CD4-positive, alpha-beta T cell (primary cell): ENCODE measurements around the gene FAM124B. TPM values are rescaled to one million over a fixed set of nuclear protein-coding genes. Genes with fewer than 3 reads are reported as not detected.

Source experiments
- ATAC-seq: fragments of 200-7000 bp; cut with Tn5 transposase; one replicate; pipeline ENCODE4 v1.10.0; 2022; ENCODE audit warnings: mild to moderate bottlenecking; ENCODE audit not compliant: poor library complexity
- CTCF ChIA-PET: fragments of 350-600 bp; sonication (Branson Sonifier 250); formaldehyde crosslinking; loops from one replicate; lab custom pipeline; 2021; ENCODE audit warnings: antibody characterized with exemption, inconsistent platforms; lab: Charles Lee
- POLR2A ChIA-PET: fragments of 350-600 bp; sonication (Branson Sonifier 250); formaldehyde crosslinking; loops from one replicate; lab custom pipeline; 2021; ENCODE audit warnings: antibody characterized with exemption, inconsistent platforms; lab: Charles Lee
- DNase-seq, 14 experiments: peaks; one replicate each; pipeline ENCODE4 v3.0.0-alpha.2; 2013 to 2020; ENCODE audit warnings: mixed read lengths in 2 of 14
- H3K27ac ChIP-seq, 2 donors: one replicate each; pipeline versions ENCODE4 v1.5.1 to v1.7.0; 2013; ENCODE audit warnings: low read length in 2 of 2, low read depth in 1 of 2, mild to moderate bottlenecking in 1 of 2
- H3K27me3 ChIP-seq, 2 experiments: 1 replicate in 1 of 2; 2 replicates in 1 of 2; pipeline versions ENCODE4 v1.6.1 to v1.7.0; 2013; ENCODE audit warnings: low read length in 2 of 2, control low read depth in 1 of 2, mild to moderate bottlenecking in 1 of 2, moderate library complexity in 1 of 2; ENCODE audit not compliant: insufficient read depth in 2 of 2, control insufficient read depth in 1 of 2
- H3K36me3 ChIP-seq: one replicate; pipeline ENCODE4 v1.6.1; 2013; ENCODE audit warnings: low read length, control low read depth; ENCODE audit not compliant: insufficient read depth
- H3K4me1 ChIP-seq: one replicate; pipeline ENCODE4 v1.6.1; 2013; ENCODE audit warnings: low read length, control low read depth; ENCODE audit not compliant: insufficient read depth
- H3K4me3 ChIP-seq: one replicate; pipeline ENCODE4 v1.5.1; 2013; ENCODE audit warnings: mild to moderate bottlenecking, low read length, moderate library complexity
- H3K9me3 ChIP-seq, 2 experiments: 1 replicate in 1 of 2; 2 replicates in 1 of 2; pipeline versions ENCODE4 v1.6.1 to v1.7.0; 2013; ENCODE audit warnings: low read length in 2 of 2, mild to moderate bottlenecking in 2 of 2, control low read depth in 1 of 2, moderate library complexity in 1 of 2; ENCODE audit not compliant: control insufficient read depth in 1 of 2, insufficient read depth in 1 of 2
- H3K27ac Mint-ChIP-seq: one replicate; pipeline ENCODE4 v1.8.0; 2020; ENCODE audit warnings: mixed read lengths
- H3K27me3 Mint-ChIP-seq: one replicate; pipeline ENCODE4 v1.8.0; 2021; ENCODE audit warnings: mixed read lengths
- H3K36me3 Mint-ChIP-seq: one replicate; pipeline ENCODE4 v1.8.0; 2021; ENCODE audit warnings: low read depth, mixed read lengths
- H3K4me1 Mint-ChIP-seq: one replicate; pipeline ENCODE4 v1.8.0; 2021; ENCODE audit warnings: low read depth, mixed read lengths
- H3K4me3 Mint-ChIP-seq: one replicate; pipeline ENCODE4 v1.8.0; 2020; ENCODE audit warnings: mild to moderate bottlenecking, mixed read lengths
- H3K9me3 Mint-ChIP-seq: one replicate; pipeline ENCODE4 v1.8.0; 2020; ENCODE audit warnings: mixed read lengths
- CTCF ChIP-seq: fragments of 200-600 bp; IDR thresholded peaks from one replicate; pipeline ENCODE4 v1.8.0; 2022; ENCODE audit warnings: antibody characterized with exemption, mild to moderate bottlenecking
- intact Hi-C, 2 experiments: fragments of 100-400 bp; cut with DNase I in 1 of 2; cut with micrococcal nuclease in 1 of 2; formaldehyde crosslinking; loops; one replicate each; pipeline versions ENCODE4 v1.15.1 to v1.9.0; 2023 to 2025; cut with DNase I, micrococcal nuclease
- total RNA-seq, 174 experiments: library from RNA in 2 of 174; stranded (reverse) in 2 of 174; gene quantifications; one replicate each; pipeline ENCODE4 v1.2.3 and lab custom pipeline; 2021 to 2026

The FAM124B gene
- total RNA-seq, 2 experiments from 2014 or later: 1.1 to 1.3 TPM

GRCh38 chr2:224395620-224396390 is 6.1 kb downstream of the FAM124B start:
- H3K27ac Mint-ChIP-seq: no peak overlapping the region
- no peak overlapping the region for H3K4me3 ChIP-seq
- no peaks in the 10 kb centered on the region for H3K4me1 ChIP-seq
- intact Hi-C loops: no loop called here
- H3K36me3 Mint-ChIP-seq: no peaks in the 10 kb centered on the region
- ChIA-PET POLR2A (no interaction called here), CTCF (no interaction called here)
- peaks cover 3% of the 10 kb centered on the region for H3K4me1 Mint-ChIP-seq
- H3K27me3 ChIP-seq: no peaks in the 10 kb centered on the region
- H3K4me3 Mint-ChIP-seq: no peak overlapping the region
- no peak overlapping the region for H3K27ac ChIP-seq
- H3K36me3 ChIP-seq: no peaks in the 10 kb centered on the region
- H3K9me3 Mint-ChIP-seq: no peaks in the 10 kb centered on the region
- no peaks in the 10 kb centered on the region for H3K9me3 ChIP-seq
- no peaks in the 10 kb centered on the region for H3K27me3 Mint-ChIP-seq
- TF ChIP-seq CTCF: no peak
- DNase-seq: no peak
- no peak for ATAC-seq

- ATAC-seq (no peak), DNase-seq (no peak)
- Mint-ChIP-seq H3K4me3 (no peak overlapping the region), H3K27me3 (peaks cover 4% of the 10 kb centered on the region), H3K4me1 (no peaks in the 10 kb centered on the region), H3K9me3 (no peaks in the 10 kb centered on the region), H3K27ac (no peak overlapping the region), H3K36me3 (no peaks in the 10 kb centered on the region)
- POLR2A ChIA-PET: no interaction called here
- no peak for TF ChIP-seq CTCF
- Histone ChIP-seq H3K4me3 (no peak overlapping the region), H3K27me3 (no peaks in the 10 kb centered on the region), H3K27ac (no peak overlapping the region), H3K4me1 (no peaks in the 10 kb centered on the region), H3K36me3 (no peaks in the 10 kb centered on the region), H3K9me3 (no peaks in the 10 kb centered on the region)
- CTCF ChIA-PET: no interaction called here
- intact Hi-C loops: no loop called here
Observed at GRCh38 chr2:224393157-224393872, 8.6 kb downstream of the FAM124B start.

GRCh38 chr2:224392545-224392944 is 9.4 kb downstream of the FAM124B start:
- ChIA-PET CTCF (interaction anchor here (0.6 kb wide), 1 partner anchor 21 kb away, joined by 3 read pairs; no protein-coding TSS in a partner anchor), POLR2A (no interaction called here)
- Histone ChIP-seq H3K4me1 (no peaks in the 10 kb centered on the region), H3K27me3 (no peaks in the 10 kb centered on the region), H3K4me3 (no peak overlapping the region), H3K27ac (no peak overlapping the region), H3K9me3 (no peaks in the 10 kb centered on the region), H3K36me3 (no peaks in the 10 kb centered on the region)
- ATAC-seq (no peak), DNase-seq (no peak)
- H3K27me3 Mint-ChIP-seq: peaks cover 4% of the 10 kb centered on the region
- no peaks in the 10 kb centered on the region for H3K9me3 Mint-ChIP-seq
- H3K27ac Mint-ChIP-seq: no peak overlapping the region
- H3K4me3 Mint-ChIP-seq: no peak overlapping the region
- intact Hi-C loops: no loop called here
- no peaks in the 10 kb centered on the region for H3K36me3 Mint-ChIP-seq
- H3K4me1 Mint-ChIP-seq: no peaks in the 10 kb centered on the region
- no peak for TF ChIP-seq CTCF
